OCI-LY1 (cell line): ENCODE measurements around the gene SKOR2.

ENCODE experiments used
- H2AFZ ChIP-seq: fragments of 200-600 bp; sonication (generic), shearing (Covaris generic); 2 replicates; pipeline ENCODE4 v1.6.0; 2014; ENCODE audit warnings: antibody characterized with exemption, mild to moderate bottlenecking, low read length
- H3F3A ChIP-seq: fragments of 200-600 bp; sonication (generic), shearing (Covaris generic); 2 replicates; pipeline ENCODE4 v1.6.0; 2014; ENCODE audit warnings: mild to moderate bottlenecking, antibody characterized with exemption, low read length, moderate library complexity; ENCODE audit not compliant: insufficient read depth
- H3K27ac ChIP-seq: fragments of 200-600 bp; sonication (generic); 2 replicates; pipeline ENCODE4 v1.5.1; 2014; ENCODE audit warnings: low read length, mixed run types, mild to moderate bottlenecking, low read depth; ENCODE audit not compliant: poor library complexity, severe bottlenecking
- H3K27me3 ChIP-seq: fragments of 200-600 bp; sonication (generic); 2 replicates; pipeline ENCODE4 v1.6.0; 2014; ENCODE audit warnings: antibody characterized with exemption, mild to moderate bottlenecking, low read length, moderate library complexity; ENCODE audit not compliant: insufficient read depth
- H3K36me3 ChIP-seq: fragments of 200-600 bp; sonication (generic); 2 replicates; pipeline ENCODE4 v1.6.1; 2014; ENCODE audit warnings: mild to moderate bottlenecking, antibody characterized with exemption, low read length, moderate library complexity, mixed read lengths; ENCODE audit not compliant: insufficient read depth
- H3K4me1 ChIP-seq: fragments of 200-600 bp; sonication (generic); 2 replicates; pipeline ENCODE4 v1.5.1; 2014; ENCODE audit warnings: mild to moderate bottlenecking, low read length, moderate library complexity; ENCODE audit not compliant: insufficient read depth, severe bottlenecking
- H3K4me2 ChIP-seq: fragments of 200-600 bp; sonication (generic), shearing (Covaris generic); 2 replicates; pipeline ENCODE4 v1.6.1; 2014; ENCODE audit warnings: low read length
- H3K4me3 ChIP-seq: fragments of 200-600 bp; sonication (generic); 2 replicates; pipeline ENCODE4 v1.5.1; 2014; ENCODE audit warnings: low read length, low read depth, mild to moderate bottlenecking, mixed read lengths; ENCODE audit not compliant: poor library complexity, severe bottlenecking
- H3K79me2 ChIP-seq: fragments of 200-600 bp; shearing (Covaris generic); 2 replicates; pipeline ENCODE4 v1.6.1; 2016; ENCODE audit warnings: mixed run types, low read length, mixed read lengths; ENCODE audit not compliant: insufficient read depth
- H3K9ac ChIP-seq: fragments of 200-600 bp; sonication (generic), shearing (Covaris generic); 2 replicates; pipeline ENCODE4 v1.6.1; 2014; ENCODE audit warnings: mild to moderate bottlenecking, low read length, mixed read lengths
- H3K9me2 ChIP-seq: fragments of 200-600 bp; sonication (generic), shearing (Covaris generic); 2 replicates; pipeline ENCODE4 v1.6.1; 2014; ENCODE audit warnings: low read depth, mild to moderate bottlenecking, low read length, mixed read lengths
- H3K9me3 ChIP-seq: fragments of 200-600 bp; shearing (Covaris generic); 2 replicates; pipeline ENCODE4 v1.6.1; 2014; ENCODE audit warnings: low read length, mixed read lengths
- H4K20me1 ChIP-seq: fragments of 200-600 bp; sonication (generic), shearing (Covaris generic); 2 replicates; pipeline ENCODE4 v1.6.0; 2016; ENCODE audit warnings: mild to moderate bottlenecking, low read length; ENCODE audit not compliant: insufficient read depth
- EZH2 ChIP-seq: fragments of 200-600 bp; sonication (generic), shearing (Covaris generic); IDR thresholded peaks from 2 replicates; pipeline ENCODE4 v1.8.0; 2017; ENCODE audit warnings: borderline replicate concordance, mixed run types, mild to moderate bottlenecking, antibody characterized with exemption, low read length, moderate library complexity, mixed read lengths
- TF ChIP-seq, protein P1 (sequence below): fragments of 200-600 bp; sonication (generic), shearing (Covaris generic); IDR thresholded peaks from 2 replicates; pipeline ENCODE4 v1.5.1; 2017; ENCODE audit warnings: mild to moderate bottlenecking, antibody characterized with exemption, low read length, moderate library complexity, mixed read lengths

SKOR2 gene

DNA sequence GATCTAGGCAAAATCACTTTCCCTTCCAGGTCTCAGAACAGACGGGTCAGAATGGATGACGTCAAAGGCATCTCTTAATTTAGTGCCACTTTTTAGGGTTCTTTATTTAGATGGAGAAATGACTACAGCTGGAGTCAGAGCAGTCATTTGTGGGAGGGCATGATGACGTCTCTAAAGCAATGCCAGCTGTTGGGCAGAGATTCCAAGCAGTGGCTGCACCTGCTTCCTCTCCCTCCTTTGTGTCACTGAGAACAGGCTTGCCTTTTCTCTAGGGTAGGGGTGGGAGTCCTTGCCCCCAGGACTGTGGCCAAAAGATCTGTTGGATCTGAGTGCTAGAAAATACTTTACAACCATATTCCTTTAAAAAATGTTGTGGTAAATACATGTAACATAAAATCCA, 28.7 kb upstream of the SKOR2 start:
- H3K9ac ChIP-seq = no peak overlapping the region
- no peak overlapping the region for H3K27ac ChIP-seq
- H3K9me3 ChIP-seq = no peaks in the 10 kb centered on the region
- no peaks in the 10 kb centered on the region for H3F3A ChIP-seq
- no peaks in the 10 kb centered on the region for H4K20me1 ChIP-seq
- no peak overlapping the region for H3K4me2 ChIP-seq
- no peak overlapping the region for H2AFZ ChIP-seq
- H3K27me3 ChIP-seq = no peaks in the 10 kb centered on the region
- no peak for TF ChIP-seq EZH2
- TF ChIP-seq, protein P1, sequence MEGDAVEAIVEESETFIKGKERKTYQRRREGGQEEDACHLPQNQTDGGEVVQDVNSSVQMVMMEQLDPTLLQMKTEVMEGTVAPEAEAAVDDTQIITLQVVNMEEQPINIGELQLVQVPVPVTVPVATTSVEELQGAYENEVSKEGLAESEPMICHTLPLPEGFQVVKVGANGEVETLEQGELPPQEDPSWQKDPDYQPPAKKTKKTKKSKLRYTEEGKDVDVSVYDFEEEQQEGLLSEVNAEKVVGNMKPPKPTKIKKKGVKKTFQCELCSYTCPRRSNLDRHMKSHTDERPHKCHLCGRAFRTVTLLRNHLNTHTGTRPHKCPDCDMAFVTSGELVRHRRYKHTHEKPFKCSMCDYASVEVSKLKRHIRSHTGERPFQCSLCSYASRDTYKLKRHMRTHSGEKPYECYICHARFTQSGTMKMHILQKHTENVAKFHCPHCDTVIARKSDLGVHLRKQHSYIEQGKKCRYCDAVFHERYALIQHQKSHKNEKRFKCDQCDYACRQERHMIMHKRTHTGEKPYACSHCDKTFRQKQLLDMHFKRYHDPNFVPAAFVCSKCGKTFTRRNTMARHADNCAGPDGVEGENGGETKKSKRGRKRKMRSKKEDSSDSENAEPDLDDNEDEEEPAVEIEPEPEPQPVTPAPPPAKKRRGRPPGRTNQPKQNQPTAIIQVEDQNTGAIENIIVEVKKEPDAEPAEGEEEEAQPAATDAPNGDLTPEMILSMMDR = no peak
- no peaks in the 10 kb centered on the region for H3K36me3 ChIP-seq
- H3K4me3 ChIP-seq = no peak overlapping the region
- no peaks in the 10 kb centered on the region for H3K9me2 ChIP-seq
- no peaks in the 10 kb centered on the region for H3K4me1 ChIP-seq
- no peaks in the 10 kb centered on the region for H3K79me2 ChIP-seq

- Histone ChIP-seq H4K20me1 (no peaks in the 10 kb centered on the region), H3K9ac (no peak overlapping the region), H3K36me3 (no peaks in the 10 kb centered on the region), H2AFZ (no peak overlapping the region), H3K9me2 (no peaks in the 10 kb centered on the region), H3K9me3 (no peaks in the 10 kb centered on the region), H3K4me2 (no peak overlapping the region), H3K4me3 (no peak overlapping the region), H3F3A (no peaks in the 10 kb centered on the region), H3K4me1 (no peaks in the 10 kb centered on the region), H3K27me3 (no peaks in the 10 kb centered on the region; the same call in 1 of the 2 replicates), H3K79me2 (no peaks in the 10 kb centered on the region), H3K27ac (no peak overlapping the region)
- TF ChIP-seq EZH2 = no peak
- TF ChIP-seq, protein P1 = no peak
Observed at GRCh38 chr18:47274961-47275360, 23.5 kb upstream of the SKOR2 start.

DNA sequence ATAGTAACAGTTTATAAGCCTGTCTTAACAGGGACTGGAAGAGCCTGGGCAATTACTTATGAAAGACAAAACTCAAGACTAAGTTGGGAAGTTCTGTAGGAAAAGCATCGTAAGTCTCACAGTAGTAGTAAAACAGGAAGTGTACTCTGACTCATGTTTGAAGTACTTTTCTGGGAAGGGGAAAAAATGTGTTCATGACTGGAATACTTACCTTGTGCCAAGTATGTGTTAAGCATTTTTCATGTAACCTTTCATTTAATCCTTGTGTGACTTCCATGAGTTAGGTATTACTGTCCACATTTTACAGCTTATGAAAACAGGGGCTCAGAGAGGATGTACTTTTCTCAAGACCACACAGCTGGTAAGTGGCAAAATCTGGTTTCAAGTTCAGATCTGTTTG, 13.7 kb upstream of the SKOR2 start:
- H3K9me2 ChIP-seq = no peaks in the 10 kb centered on the region
- H3K4me2 ChIP-seq = no peak overlapping the region
- H3F3A ChIP-seq = no peaks in the 10 kb centered on the region
- no peaks in the 10 kb centered on the region; the same call in 1 of the 2 replicates for H3K27me3 ChIP-seq
- H3K4me3 ChIP-seq = no peak overlapping the region
- H3K9ac ChIP-seq = no peak overlapping the region
- no peaks in the 10 kb centered on the region for H3K79me2 ChIP-seq
- TF ChIP-seq EZH2 = no peak
- TF ChIP-seq, protein P1 = no peak
- no peak overlapping the region for H2AFZ ChIP-seq
- no peaks in the 10 kb centered on the region for H3K4me1 ChIP-seq
- no peaks in the 10 kb centered on the region for H3K9me3 ChIP-seq
- H3K27ac ChIP-seq = no peak overlapping the region
- no peaks in the 10 kb centered on the region for H4K20me1 ChIP-seq
- no peaks in the 10 kb centered on the region for H3K36me3 ChIP-seq
